ENCODE data around the gene PAMR1.

PAMR1 gene

DNA sequence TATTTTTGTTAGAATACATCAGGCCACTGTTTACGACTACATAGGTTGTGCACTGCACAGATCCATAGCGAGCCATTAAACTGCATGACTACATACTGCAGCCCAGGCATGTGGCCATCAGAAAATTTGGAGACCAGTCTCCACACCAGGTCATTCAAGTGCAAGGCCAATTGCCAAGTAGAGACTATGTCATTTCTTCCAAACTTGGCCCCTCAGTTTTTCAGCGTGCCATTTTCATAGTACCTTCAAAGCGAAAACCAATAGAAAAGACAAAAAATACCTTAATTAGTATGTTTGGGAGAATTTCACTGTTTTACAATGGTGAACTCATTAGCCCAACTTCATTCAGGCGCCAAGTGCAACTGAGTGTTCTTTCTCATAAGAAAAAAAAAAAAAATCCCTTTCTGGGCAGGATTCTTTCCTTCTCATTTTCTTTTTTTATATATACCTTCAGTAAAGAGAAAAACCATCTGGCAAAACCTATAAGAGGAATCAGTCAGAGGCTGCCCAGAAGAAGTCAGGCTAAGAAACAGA, 30.4 kb downstream of the PAMR1 start:
- DNase-seq: no peak

DNA sequence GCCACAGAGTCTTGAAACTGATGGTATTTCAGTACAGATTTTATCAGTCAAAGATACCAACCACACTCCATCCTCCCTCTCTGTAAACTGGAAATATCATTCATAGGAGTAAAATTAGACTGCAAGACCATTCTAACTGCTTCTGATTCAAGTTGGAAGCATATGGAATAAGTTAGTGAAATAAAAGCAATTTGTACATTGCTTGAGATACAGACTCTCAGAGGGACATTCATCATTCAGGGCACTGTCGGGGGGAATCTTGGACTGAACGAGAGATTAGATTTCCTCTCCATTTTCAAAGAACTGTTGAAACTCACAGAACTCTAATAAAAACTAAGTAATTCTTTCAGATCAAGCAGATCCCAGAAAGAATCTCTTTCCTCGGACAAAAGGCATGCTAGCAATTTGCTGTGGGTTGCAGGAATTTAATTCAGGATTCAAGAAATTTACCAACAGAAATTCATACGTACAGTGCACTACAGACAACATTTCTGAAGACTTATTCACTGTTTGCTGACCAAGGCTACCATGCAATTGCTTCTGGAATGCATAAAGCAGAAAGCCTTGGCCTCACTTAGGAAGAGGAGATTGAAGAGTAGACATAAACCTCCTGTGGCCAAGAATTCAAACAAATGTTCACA, 34.1 kb downstream of the PAMR1 start:
- no peak for DNase-seq

DNA sequence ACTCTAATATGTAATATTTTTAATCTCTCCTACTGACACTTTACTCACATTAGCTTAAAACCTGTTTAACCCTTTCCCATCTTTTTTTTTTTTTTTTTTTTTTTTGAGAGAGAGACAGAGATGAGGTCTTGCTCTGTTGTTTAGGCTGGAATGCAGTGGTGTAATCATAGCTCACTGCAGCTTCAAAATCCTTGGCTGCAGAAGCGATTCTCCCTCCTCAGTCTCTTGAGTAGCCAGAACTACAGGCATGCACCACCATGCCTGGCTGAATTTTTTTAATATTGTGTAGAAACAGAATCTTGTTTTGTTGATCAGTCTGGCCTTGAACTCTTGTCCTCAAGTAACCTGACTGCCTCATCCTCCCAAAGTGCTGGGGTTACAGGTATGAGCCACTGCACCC, 37.3 kb downstream of the PAMR1 start:
- no peak for DNase-seq

DNA sequence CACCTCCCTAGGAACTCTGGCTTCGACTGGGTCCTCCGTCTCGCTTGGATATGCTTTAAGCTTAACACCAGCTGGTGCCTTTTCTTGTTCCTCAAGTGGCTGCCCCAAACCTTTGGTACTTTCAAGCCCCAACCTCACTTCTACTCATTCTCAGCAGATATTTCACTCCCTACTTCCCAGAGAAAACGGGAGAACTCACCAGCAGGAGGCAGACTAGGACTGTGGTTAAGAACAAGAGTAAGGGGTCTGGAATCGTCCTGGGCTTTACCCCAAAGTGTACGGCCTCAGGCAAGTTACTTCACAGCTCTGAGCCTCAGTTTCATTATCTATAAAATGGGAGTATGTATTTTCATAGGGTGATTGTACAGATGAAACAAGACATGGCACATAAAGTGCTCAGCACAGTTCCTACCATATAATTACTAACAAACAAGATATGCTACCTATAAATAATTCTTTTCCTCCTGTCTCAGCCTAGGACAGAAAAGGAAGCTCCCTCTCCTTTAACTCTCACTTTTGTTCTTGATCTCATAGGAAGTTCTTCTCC, 37.8 kb downstream of the PAMR1 start:
- no peak for DNase-seq

DNA sequence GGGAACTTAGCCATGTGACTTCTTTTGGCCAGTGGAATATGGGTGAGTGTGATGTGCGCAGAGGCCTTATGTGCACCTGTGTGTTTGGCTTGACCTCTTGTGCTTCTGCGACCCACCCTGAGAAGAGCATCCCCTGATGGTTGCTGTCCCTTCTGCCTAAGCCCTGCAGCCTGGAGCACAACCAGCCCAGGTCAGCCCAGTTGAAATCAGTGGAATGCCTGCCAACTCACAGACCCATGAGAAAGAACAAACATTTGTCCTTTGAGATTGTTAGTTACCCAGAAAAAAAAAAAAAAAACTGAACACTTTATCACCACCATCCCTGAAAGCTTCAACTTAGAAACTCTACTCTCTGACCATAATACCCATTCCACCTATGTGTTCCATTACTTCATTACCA, 38.5 kb downstream of the PAMR1 start:
- no peak for DNase-seq

DNA sequence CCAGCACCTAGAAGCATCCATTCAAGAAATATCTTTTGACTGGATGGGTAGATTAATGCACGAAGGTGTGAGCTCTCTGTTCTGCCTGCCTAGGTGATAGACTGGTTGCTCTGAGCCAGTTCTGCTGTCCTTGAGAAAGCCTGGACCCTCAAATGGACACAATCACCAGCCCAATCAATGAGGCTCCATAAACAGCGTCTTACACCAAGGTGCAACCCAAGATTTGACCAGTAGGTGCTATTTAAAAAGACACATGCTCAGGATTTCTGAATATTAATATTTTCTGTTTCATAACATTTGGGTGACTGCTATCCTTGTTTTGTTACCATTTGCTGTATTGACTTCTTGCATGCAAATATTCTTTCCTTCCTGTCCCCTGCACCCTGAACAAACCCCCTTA, 39.0 kb downstream of the PAMR1 start:
- DNase-seq: no peak

DNA sequence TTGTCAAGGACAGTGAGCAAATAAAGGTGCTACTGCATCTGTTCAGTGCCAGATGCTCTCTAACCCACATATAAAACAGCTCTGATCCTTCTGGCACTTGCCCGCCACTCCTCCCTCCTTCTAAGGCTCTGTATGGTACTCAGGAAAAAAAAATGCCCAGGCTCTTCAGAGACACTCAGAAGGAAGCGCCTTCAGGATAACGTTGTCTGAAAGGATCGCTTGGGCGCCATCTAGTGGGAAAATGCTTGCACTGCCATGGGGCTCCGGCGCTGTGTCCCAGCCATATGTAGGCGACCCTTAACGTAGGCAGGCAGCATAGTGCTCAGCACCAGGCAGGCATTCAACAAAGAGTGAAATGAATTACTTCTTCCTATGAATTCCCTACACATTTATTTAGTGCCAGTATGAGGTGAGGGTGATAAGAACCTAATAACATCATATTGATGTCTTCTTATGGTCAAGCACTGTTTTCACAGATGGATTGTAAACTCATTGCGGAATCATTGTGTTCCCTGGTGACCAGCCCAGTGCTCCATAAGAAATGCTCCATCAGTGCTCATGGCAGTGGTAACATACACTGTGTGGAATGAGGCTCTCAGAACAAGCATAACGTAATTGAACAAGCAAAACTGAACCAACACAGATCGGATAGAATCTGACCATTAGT, 39.6 kb downstream of the PAMR1 start:
- DNase-seq: peak; percentile 92

DNA sequence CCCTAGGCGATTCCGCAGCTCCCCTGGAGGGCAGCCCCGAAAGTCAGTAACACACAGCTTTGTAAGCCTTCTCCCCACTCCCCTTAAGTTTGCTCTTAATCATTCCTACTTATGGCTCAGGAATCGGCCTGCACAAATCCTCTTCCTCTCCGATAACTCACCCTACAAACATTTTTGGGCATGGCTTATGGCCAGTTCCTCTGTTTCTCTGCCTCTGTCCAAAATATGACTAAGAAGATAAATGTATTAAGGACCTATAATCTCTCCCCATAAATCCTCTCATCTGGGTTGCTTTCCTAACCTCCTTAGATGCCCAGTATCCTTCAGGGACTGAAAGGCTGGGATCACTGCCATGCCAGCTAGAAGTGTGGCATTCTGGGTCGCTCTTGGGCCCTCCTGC, 41.0 kb downstream of the PAMR1 start:
- no peak for DNase-seq

DNA sequence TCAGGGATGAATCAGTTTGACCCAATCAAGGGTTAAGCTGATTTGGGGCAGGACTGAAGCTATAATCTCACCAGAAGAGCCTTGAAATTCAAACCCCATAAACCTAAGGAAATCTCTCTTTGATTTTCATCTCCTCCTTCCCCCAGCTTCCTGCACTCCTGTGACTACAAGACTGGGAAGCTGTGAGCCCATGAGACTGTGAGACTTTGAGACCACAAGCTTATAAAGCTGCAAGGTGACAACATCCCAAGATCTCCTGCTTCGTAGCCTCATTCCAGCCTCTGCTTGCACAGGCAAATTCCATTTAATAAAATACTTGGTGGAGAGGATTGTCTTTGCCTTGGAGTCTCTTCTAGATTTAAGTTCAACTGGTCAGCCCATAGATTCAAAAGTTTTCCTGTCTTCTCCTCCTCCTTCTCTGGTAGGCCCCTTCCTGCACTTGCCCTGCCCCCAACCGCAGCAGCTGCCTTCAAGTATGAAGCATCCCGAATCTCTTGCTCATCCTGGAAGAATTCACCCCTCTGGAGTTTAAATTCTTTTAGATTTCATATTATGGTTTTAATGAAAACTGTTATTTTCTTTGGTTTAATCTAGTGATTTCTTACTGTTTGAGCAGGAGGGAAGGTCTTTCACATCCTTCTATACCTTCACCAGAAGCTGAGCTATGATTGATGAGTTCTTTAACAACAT, 42.1 kb downstream of the PAMR1 start:
- no peak for DNase-seq

DNA sequence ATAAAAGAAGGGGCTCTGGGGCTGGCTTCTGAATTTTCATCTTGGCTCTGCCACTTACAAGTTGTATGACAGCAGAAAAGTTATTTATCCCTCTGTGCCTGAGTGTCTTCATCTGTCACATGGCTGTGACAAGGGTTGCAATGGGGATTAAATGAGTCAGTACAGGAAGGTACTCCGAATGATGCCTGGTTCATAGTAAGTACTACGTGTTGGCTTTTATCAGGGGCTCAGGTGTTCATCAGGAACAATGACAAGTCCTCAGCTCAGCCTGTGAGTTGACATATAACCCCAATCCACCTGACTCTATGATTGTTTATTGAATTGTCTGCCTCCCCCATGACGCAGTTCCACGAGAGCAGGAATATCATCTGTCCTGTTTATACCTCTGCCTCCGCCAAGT, 45.7 kb downstream of the PAMR1 start:
- no peak for DNase-seq

DNA sequence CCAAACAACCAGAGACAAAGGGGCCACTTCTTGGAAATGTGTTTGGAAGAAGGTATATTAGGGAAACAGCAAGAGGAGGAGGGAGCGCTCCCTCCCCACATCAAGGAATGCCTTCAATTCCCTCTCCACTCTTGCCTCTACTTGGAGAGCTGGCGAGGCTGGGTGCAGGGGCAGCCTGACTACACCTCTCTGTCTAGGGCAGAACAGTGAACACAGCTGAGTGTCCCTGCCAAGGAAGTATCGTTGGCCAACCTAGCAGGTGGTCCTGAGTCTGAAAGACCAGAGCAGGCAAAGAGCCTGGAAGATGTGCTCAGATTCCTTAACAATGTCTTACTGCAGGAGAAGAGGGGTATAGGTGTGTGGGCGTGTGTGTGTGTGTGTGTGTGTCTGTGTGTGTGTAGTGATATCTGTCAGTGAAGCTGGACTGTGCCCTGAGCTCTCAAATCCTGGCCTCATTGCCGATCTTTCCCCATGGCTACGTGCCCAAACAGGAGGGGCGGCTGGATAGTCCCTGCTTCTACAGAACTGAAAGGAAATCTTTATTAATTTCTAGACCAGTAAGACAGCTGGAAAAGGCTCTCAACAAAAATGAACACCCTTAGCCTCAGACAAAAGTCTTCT, 46.8 kb downstream of the PAMR1 start:
- no peak for DNase-seq

DNA sequence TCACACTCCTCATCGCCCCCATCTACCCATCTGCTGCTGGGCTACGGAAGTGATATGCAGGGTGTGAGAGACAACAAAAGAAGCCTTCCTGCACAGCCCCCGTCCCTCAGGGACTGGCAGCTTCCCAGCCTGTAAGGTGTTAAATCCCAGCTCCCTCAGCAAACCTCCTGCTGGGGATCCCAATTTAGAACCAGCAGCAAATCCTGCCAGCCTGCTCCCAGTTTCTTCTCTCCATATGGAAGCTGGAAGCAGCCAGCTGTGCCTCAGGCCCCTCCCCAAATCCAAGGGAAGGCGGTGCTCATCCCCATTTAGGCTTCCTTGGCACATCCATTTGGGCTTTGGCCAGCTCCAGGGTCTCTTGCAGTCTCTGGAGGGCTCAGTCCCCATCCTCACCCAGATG, 47.5 kb downstream of the PAMR1 start:
- DNase-seq: no peak

DNA sequence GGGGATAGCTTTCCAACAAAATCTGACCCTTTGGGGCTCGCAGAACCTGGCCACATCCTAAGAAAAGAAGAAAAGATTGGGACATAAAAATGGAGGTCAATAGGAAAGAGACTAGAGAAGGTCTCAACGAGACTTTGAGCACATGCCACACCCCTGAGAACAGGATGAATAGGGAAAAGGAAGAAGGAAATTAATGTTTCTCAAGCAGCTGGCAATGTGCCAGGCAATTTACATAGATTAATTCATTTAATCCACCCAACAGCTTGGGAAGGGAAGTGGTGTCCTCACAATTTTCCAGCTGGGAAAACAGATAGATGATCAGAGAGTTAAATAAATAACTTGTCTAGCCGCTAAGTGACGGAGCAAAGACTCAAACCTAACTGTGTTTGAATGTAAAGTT, 50.7 kb downstream of the PAMR1 start:
- no peak for DNase-seq

DNA sequence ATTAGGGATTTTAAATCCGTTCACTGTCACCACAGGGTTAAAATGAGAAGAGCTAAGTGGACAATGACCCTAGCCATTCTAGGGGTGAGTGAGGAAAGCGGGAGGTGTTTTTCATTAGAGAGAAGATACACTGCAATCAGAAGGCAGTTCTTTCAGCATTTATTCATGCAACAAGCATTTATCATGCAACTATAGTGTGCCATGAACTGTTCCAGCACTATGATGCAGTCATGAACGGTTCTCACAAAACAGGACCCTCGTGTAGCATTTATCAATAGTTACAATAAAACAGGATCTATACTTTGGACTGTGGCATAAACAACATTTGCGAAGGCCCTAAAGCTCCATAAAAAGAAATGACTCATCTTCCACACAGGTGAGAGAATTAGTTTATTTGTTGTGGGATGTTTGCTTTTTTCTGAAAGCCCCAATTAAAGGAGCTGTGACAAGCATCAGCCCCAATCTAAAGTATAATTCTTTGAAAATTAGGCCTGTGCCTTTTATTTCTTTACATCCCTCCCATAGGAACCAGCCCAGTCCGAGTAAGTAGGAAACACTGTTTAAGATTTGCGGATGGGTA, 51.5 kb downstream of the PAMR1 start:
- DNase-seq: no peak

DNA sequence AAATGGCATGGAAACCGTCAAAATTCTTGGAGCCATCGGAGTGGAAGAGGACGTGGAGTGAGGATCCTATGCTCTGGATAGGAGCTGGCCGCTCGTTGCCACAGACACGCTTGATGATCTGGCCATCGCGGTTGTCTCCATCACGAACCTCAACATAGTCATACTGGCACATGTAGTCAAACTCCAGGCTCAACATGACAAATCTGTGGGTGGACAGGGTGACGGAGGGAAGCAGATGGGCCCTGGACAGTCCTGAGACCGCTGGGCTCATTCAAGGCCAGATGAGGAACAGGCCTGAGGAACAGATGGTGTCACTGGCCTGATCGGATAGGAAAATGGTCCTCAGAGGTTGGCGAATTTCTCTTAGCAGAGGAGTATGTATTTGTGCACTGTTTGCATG, 54.8 kb downstream of the PAMR1 start:
- no peak for DNase-seq

DNA sequence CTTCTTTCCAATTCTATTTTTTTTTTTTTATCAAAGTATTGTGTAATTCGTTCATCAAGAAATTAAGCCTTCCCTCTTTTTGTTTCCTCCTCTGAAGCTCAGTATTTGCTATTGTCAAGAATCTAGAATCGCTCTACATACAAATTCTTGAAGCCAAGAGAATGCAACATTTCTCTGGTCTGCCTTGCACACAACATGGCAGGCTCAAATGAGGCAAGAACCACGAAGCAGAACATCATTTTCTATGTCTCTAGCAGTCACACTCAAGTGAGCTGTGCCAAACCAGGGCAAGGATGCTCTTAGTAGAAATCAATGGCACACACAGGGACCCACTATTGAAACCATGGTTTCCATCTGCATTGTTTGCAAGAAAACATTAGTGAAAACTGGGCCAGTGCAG, 59.4 kb downstream of the PAMR1 start:
- no peak for DNase-seq

DNA sequence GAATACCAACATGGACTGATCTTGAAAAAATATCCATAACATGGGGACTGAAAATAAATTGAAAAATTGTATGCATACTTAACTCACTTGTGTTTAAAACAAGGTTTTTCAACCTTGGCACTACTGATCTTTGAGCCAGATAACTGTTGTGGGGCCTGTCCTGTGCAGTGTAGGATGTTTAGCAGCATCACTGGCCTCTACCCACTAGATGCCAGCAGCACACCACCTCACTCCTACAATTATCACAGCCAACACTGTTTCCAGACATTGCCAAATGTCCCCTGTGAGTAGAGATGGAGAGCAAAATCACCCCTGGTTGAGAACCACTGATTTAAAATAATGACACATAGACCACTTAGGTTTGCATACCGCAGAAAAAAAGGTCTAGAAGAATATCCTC, 61.1 kb downstream of the PAMR1 start:
- no peak for DNase-seq

DNA sequence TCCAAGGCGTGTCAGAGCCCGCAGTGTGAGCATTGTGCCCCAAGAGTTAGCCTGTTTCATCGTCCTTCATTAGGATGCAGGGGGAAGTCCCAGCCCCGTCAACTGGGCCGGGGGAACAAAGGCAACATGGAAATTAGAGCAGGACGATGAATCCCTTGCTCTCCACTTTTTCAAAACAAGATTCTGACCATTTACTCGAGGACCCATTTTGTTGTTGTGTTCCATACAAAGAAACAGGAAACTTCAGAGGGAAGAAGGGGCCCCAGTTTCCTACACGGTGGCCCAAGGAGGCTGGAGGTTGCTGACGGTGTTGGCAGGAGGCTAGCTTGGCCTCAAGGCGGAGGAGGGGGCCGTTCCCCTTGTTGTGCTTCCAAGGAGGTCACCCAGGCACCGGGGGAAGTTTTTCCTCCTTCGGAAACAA, 62.1 kb downstream of the PAMR1 start:
- no peak for DNase-seq

DNA sequence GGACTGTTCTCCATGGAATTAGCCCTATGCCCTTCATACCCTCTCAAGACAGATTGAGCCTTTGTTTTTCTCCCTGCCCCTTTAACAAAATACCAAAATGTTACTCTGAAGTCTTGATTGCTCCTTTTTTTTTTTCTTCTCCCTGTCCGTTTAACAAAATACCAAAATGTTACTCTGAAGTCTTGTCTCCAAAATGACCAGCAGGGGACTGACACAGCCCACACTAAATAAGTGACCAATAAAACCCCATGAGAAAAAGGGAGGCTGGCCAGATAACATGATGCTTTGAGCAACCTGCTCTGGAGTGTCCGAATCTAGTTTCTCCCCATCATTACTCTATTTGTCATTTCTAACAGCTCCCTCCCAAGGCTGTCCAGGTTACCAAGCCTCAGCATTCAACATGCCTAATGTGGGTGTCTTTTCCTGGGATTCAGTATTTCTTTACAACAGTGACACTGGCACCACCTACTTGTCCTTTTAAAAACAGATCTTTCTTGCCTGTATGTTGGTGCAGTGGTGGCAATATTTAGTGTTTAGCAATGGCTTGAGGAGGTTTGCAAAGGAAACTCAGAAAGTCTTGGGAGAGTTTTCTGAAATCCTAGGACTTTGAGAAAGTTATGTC, 63.4 kb downstream of the PAMR1 start:
- DNase-seq: no peak

DNA sequence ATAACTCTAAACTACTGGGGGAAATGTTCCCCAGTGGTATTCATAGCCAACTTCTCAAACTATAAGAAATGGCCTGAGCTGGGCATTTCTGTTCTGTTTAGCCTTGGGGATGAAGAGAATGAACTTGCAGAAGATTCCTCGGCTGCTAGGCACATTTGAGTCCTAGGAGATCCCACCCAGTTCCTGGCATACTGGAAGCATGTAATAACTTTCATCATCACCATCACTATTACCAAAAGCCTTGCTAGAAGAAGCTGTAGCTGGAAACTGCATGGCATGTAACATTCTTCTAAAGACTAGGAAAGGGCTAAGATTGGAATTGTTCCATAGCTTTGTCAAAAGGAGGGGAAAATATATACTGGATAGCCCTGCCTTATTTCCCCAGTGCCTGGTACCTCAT, 65.9 kb downstream of the PAMR1 start:
- DNase-seq: no peak

DNA sequence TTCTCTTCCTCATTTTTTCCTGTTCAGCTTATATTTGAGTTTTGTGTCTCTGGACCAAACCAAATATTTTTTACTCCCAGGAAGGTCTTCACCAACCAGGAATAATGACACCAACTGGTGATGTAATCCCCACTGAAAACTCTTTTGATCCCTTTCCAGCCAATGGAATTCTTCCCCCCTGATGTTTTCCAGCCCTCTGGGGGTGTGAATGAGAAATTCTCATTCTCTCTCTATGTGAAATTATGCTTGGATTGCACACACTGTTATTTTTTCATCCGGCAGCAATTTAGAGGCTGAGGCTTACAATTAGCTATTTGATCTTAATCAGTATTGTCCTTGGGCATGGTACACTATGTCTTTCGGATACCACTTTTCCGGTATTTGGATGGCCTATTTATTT, 66.6 kb downstream of the PAMR1 start:
- DNase-seq: no peak

DNA sequence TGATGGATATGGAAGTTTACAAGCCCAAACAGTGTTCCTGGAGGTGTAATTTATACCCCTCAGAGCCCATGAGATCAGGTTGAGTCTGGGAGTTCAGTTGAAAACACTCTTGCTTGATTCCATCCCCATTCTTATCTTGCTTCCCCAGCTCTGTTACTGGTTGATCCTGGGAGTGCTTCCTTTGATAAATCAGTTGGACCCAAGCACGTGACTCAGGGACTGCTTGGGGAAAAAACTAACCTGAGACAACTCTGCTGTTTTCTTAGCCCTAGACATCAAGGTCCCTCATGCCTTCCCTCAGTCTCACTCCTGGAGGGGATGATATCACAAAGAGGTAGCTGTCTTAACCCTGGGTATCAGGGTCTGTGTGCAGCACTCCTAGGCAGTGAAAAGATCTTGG, 71.1 kb downstream of the PAMR1 start:
- DNase-seq: no peak
